Measurements from ENCODE around the gene KRTAP1-1. TPM values are rescaled to one million over a fixed set of nuclear protein-coding genes. Genes with fewer than 3 reads are reported as not detected.
"Not testable (repeated sequence)": the region's sequence is repeated elsewhere in the genome, so short reads cannot be mapped to it uniquely, and the experiment has no call there.

Gene KRTAP1-1
- total RNA-seq, 1 donor from 2014 or later: not detected

DNA sequence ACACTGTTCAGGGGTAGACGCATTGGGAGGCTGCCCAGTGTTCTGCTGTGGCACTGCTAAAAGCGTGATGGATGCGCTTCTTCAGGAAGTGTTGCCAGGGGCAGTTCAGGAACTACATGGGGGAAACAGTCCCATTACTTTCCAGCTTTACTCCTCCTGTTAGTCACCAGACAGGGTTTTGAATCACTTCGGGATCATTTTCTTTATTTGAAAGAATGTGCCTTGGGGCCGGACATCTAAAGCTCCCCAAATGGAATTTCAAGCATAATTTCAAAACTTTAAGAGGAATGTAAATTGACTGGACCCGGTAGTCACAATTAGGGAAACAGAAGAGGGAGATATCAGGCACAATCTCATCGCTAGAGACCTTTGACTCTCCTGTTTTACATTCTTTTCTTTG, 7.2 kb upstream of the KRTAP1-1 start:
- Mint-ChIP-seq H3K4me3 (ENCODE audit: low read depth) (no peak overlapping the region), H3K27me3 (ENCODE audit: low read depth) (peaks cover 8% of the 10 kb centered on the region), H3K27ac (no peak overlapping the region), H3K4me1 (ENCODE audit: low read depth) (no peaks in the 10 kb centered on the region), H3K9me3 (no peaks in the 10 kb centered on the region), H3K36me3 (ENCODE audit: low read depth) (no peaks in the 10 kb centered on the region)
- intact Hi-C loops (cut with micrococcal nuclease): no loop called here
- DNase-seq (ENCODE audit: low spot score): no peak

DNA sequence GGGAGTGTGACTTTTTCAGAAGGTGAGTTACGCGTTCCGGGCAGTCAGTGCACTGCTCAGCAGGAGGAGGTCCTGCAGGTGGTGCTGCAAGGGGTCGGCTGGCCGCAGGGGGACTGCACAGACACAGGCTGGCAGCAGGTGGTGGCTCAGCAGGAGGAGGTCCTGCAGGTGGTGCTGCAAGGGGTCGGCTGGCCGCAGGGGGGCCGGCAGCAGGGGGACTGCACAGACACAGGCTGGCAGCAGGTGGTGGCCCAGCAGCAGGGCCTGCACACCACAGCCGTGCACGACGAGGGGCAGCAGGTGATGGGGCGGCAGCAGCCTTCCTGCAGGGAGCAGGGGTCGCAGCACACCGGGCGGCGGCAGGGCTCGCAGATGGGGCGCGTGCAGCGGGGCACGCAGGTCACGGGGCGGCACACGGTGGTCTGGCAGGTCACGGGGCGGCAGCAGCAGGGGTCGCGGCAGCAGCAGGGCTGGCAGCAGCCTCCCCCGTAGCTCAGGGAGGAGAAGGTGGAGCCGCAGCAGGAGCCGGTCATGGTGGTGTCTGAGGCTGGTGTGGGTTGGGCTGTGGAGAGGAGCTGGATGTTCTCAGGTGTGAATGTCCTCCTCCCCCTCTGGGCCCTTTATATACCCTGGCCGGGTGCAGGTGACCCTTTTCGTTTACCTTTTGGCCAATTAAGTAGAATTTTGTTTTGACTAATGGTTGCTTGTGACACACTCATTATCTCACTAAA, 5.7 kb upstream of the KRTAP1-1 start, which contains the start of gene KRTAP2-1:
KRTAP2-1 (minus strand) TSS at position 582 of the 731 bp plus-strand sequence; CDS start at position 533, 49 bp downstream.
- DNase-seq (ENCODE audit: low spot score); H3K27me3 Mint-ChIP-seq (ENCODE audit: low read depth); H3K9me3 Mint-ChIP-seq; H3K36me3 Mint-ChIP-seq (ENCODE audit: low read depth); intact Hi-C loops (cut with micrococcal nuclease); H3K27ac Mint-ChIP-seq; H3K4me1 Mint-ChIP-seq (ENCODE audit: low read depth); H3K4me3 Mint-ChIP-seq (ENCODE audit: low read depth): not testable (repeated sequence)

DNA sequence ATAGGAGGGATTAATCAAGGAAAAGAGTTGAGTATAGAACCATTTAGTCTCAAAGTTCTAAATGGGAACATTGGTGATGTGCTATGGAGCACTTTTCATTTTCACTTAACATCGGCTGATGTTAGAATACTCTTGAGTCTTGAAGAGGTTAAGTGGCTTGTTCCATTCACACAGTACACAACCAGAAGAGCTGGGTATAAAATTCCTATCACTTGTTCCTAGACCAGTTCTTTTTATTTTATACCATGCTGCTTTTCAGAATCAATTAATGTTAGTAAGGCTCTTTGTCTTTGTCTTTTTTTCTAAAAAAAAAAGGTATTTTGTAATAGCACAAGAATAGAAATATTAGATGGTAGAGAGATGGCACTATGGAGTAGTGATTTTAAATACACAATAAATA, 1.7 kb upstream of the KRTAP1-1 start:
- no peak overlapping the region for H3K4me3 Mint-ChIP-seq (ENCODE audit: low read depth)
- DNase-seq (ENCODE audit: low spot score): no peak
- no peaks in the 10 kb centered on the region for H3K4me1 Mint-ChIP-seq (ENCODE audit: low read depth)
- H3K27ac Mint-ChIP-seq: no peak overlapping the region
- H3K36me3 Mint-ChIP-seq (ENCODE audit: low read depth): no peaks in the 10 kb centered on the region
- intact Hi-C loops (cut with micrococcal nuclease): no loop called here
- H3K27me3 Mint-ChIP-seq (ENCODE audit: low read depth): peaks cover 4% of the 10 kb centered on the region
- H3K9me3 Mint-ChIP-seq: no peaks in the 10 kb centered on the region

DNA sequence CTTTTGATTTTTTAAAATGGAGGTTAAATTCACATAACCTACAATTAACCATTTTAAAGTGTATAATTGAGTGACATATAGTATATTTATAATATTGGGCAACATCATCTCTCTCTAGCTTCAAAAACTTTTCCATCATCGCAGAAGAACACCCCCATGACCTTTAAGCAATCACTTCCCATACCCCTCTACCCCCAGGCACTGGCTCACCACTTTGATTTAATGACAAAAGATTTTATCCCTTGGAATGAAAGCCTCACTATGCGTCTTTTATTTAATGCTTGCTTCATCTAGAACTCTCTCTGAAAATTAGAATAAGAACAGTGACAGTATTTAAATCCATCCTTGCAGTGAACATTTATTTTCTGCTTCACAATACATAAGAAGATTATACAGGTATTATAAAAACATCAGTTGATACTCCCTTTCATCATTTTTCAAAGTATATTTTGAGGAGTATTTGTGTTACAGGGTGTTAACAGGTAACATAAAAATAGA, 3.3 kb downstream of the KRTAP1-1 start:
- Mint-ChIP-seq H3K4me3 (ENCODE audit: low read depth) (no peak overlapping the region), H3K27me3 (ENCODE audit: low read depth) (peaks cover 6% of the 10 kb centered on the region), H3K9me3 (no peaks in the 10 kb centered on the region), H3K4me1 (ENCODE audit: low read depth) (no peaks in the 10 kb centered on the region), H3K36me3 (ENCODE audit: low read depth) (no peaks in the 10 kb centered on the region), H3K27ac (no peak overlapping the region)
- DNase-seq (ENCODE audit: low spot score): no peak
- intact Hi-C loops (cut with micrococcal nuclease): no loop called here

DNA sequence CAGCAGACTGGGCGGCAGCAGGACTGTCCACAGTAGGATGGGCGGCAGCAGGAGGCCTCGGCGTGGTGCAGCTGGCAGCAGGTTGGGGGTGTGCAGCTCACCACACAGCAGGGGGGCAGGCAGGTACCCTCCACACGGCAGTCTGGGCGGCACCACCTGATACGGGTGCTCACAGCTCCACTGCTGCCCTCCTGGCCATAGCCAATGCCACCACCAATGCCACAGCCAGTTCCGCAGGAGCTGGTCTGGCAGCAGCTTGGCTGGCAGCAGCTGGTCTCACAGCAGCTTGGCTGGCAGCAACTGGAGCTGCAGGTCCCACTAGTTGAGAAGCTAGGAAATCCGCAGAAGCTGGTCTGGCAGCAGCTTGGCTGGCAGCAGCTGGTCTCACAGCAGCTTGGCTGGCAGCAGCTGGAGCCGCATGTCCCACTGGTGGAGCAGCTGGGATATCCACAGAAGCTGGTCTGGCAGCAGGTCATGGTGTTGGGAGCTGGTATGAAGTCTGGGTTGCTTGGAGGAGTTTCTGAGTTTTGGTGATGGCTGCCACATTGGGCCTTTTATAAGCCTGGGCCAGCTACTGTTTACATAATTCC, 6.8 kb downstream of the KRTAP1-1 start, which contains the start of gene KRTAP1-3:
KRTAP1-3 (minus strand) TSS at position 529 of the 590 bp plus-strand sequence; CDS start at position 476, 53 bp downstream.
- intact Hi-C loops (cut with micrococcal nuclease); DNase-seq (ENCODE audit: low spot score); H3K36me3 Mint-ChIP-seq (ENCODE audit: low read depth); H3K27ac Mint-ChIP-seq; H3K4me3 Mint-ChIP-seq (ENCODE audit: low read depth); H3K4me1 Mint-ChIP-seq (ENCODE audit: low read depth); H3K9me3 Mint-ChIP-seq: not testable (repeated sequence)
- peaks cover 14% of the 10 kb centered on the region for H3K27me3 Mint-ChIP-seq (ENCODE audit: low read depth)

DNA sequence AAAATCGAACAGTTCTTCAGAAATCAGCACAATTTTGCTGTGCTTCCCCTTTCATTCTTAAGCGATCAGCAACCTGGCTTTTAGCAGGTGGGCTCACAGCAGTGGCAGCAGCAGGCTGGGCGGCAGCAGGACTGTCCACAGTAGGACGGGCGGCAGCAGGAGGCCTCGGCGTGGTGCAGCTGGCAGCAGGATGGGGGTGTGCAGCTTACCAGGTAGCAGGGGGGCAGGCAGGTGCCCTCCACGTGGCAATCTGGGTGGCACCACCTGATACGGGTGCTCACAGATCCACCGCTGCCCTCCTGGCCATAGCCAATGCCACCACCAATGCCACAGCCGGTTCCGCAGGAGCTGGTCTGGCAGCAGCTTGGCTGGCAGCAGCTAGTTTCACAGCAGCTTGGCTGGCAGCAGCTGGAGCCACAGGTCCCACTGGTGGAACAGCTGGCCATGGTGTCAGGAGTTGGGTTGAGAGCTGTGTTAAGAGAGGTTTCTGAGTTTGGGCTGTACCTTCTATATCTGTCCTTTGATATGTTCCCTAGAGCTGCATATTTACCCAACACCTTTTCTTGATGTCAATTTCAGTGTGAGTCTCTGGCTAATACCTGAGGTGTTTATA, 11.5 kb downstream of the KRTAP1-1 start, which contains the start of gene KRTAP1-4:
KRTAP1-4 (minus strand) TSS at position 563 of the 613 bp plus-strand sequence; CDS start at position 446, 117 bp downstream.
- Mint-ChIP-seq H3K27ac (no peak within 1 kb of the TSS), H3K9me3 (no peaks in the 10 kb centered on the region), H3K36me3 (ENCODE audit: low read depth) (no peaks in the 10 kb centered on the region), H3K4me3 (ENCODE audit: low read depth) (no peak within 1 kb of the TSS), H3K27me3 (ENCODE audit: low read depth) (peaks cover 11% of the 10 kb centered on the region), H3K4me1 (ENCODE audit: low read depth) (no peaks in the 10 kb centered on the region)
- no peak for DNase-seq (ENCODE audit: low spot score)
- intact Hi-C loops (cut with micrococcal nuclease): no loop called here

DNA sequence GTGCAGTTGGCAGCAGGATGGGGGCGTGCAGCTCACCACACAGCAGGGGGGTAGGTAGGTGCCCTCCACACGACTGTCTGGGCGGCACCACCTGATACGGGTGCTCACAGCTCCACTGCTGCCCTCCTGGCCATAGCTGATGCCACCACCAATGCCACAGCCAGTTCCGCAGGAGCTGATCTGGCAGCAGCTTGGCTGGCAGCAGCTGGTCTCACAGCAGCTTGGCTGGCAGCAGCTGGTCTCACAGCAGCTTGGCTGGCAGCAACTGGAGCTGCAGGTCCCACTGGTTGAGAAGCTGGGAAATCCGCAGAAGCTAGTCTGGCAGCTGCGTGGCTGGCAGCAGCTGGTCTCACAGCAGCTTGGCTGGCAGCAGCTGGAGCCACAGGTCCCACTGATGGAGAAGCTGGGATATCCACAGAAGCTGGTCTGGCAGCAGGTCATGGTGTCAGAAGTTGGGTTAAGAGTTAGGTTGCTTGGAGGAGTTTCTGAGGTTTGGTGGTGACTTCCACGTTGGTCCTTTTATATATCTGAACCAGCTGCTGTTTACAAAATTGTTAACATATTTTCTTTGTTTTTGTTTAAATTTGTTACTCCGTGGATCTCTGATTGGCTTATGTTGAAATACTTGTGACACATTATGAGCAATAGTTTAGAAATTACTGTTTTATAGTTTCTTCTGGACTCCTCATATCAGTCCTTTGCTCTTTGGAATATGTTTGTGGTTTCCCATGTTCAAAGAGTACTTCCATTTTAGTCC, 14.4 kb downstream of the KRTAP1-1 start, which contains the start of gene KRTAP1-5:
KRTAP1-5 (minus strand) TSS at position 494 of the 757 bp plus-strand sequence; CDS start at position 441, 53 bp downstream.
- Mint-ChIP-seq H3K27ac (no peak within 1 kb of the TSS), H3K4me1 (ENCODE audit: low read depth) (no peaks in the 10 kb centered on the region), H3K9me3 (no peaks in the 10 kb centered on the region), H3K4me3 (ENCODE audit: low read depth) (no peak within 1 kb of the TSS), H3K27me3 (ENCODE audit: low read depth) (peaks cover 15% of the 10 kb centered on the region), H3K36me3 (ENCODE audit: low read depth) (no peaks in the 10 kb centered on the region)
- DNase-seq (ENCODE audit: low spot score): no peak
- intact Hi-C loops (cut with micrococcal nuclease): no loop called here

DNA sequence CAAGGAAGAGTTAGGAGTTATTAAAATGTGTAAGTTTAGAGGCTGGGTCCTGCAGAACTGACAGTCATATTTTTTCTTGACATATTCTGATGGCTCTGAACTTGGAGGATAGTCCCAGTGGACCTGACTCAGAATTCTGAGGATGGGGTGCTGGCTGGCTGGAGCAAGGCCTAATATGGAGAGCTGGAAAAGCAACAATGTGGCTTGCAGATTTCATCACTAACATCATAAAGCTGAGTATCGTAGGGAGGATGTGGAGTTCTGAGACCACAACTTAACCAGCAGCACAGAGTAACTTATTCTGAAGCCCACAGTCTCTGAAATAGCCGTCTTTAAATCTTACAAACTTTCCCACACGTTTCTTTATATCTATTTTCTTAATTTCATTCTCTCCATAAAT, 16.6 kb downstream of the KRTAP1-1 start:
- Mint-ChIP-seq H3K27me3 (ENCODE audit: low read depth) (peaks cover 8% of the 10 kb centered on the region), H3K4me3 (ENCODE audit: low read depth) (no peak overlapping the region), H3K9me3 (no peaks in the 10 kb centered on the region), H3K4me1 (ENCODE audit: low read depth) (no peaks in the 10 kb centered on the region), H3K36me3 (ENCODE audit: low read depth) (no peaks in the 10 kb centered on the region), H3K27ac (no peak overlapping the region)
- no peak for DNase-seq (ENCODE audit: low spot score)
- intact Hi-C loops (cut with micrococcal nuclease): no loop called here

DNA sequence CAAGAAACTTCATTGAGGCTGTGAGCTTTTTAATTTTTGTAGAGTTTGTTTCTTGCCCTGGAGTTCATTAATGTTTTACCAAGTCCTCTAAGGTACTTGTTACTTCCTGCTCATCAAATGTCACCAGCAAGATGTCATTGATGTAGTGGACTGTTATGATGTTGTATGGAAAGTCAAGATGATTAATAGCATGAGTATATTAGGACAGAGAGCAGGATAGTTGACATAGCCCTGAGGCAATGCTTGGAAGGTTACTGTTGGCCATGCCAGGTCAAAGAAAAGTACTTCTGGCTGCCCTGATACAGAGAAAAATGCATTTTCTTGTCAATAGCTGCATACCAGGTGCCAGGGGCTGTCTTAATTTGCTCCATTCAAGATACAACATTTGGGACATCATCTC, 20.9 kb downstream of the KRTAP1-1 start:
- Mint-ChIP-seq H3K27ac (no peak overlapping the region), H3K9me3 (no peaks in the 10 kb centered on the region), H3K4me1 (ENCODE audit: low read depth) (no peaks in the 10 kb centered on the region), H3K4me3 (ENCODE audit: low read depth) (no peak overlapping the region), H3K36me3 (ENCODE audit: low read depth) (no peaks in the 10 kb centered on the region), H3K27me3 (ENCODE audit: low read depth) (peaks cover 10% of the 10 kb centered on the region)
- DNase-seq (ENCODE audit: low spot score): no peak
- intact Hi-C loops (cut with micrococcal nuclease): no loop called here

DNA sequence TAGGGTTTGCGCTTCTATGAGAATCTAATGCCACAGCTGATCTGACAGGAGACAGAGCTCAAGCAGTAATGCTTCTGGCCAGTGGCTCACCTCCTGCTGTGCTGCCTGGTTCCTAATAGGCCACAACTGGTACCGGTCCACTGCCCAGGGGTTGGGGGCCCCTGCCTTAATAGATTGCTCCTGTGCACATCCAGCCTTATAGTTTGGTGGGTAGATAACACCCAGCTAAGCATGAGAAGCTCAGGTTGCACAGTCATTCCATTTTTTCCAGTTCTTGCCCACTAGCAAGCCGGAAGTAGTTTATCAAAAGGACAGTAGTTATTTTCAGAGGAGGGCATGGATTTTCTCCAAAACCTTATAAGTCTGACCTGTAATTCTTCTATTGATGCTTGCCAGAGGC, 21.8 kb downstream of the KRTAP1-1 start:
- DNase-seq (ENCODE audit: low spot score): no peak
- intact Hi-C loops (cut with micrococcal nuclease): no loop called here
- no peaks in the 10 kb centered on the region for H3K4me1 Mint-ChIP-seq (ENCODE audit: low read depth)
- no peaks in the 10 kb centered on the region for H3K9me3 Mint-ChIP-seq
- H3K36me3 Mint-ChIP-seq (ENCODE audit: low read depth): no peaks in the 10 kb centered on the region
- H3K27ac Mint-ChIP-seq: no peak overlapping the region
- peaks cover 10% of the 10 kb centered on the region for H3K27me3 Mint-ChIP-seq (ENCODE audit: low read depth)
- no peak overlapping the region for H3K4me3 Mint-ChIP-seq (ENCODE audit: low read depth)

DNA sequence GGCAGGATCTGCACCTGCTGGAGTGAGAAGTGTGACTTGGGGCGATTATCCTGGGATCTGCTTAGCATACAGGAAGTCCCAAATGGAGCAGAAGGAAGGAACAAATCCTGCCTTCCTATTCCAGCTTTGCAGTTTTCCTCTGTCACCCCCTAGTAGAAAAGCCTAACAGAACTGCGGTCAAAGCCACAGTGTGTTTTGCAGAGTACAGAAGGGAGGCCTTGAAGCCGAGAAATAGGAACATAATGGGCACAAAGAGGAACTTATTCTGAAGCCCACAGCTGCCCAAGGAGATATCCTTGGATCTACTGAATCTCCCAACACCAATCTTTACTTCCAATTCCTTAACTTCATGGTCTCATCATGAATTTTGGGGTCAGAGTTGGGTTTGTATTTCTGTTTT, 22.7 kb downstream of the KRTAP1-1 start:
- H3K27me3 Mint-ChIP-seq (ENCODE audit: low read depth): peaks cover 10% of the 10 kb centered on the region
- no peaks in the 10 kb centered on the region for H3K36me3 Mint-ChIP-seq (ENCODE audit: low read depth)
- H3K27ac Mint-ChIP-seq: no peak overlapping the region
- DNase-seq (ENCODE audit: low spot score): no peak
- no peaks in the 10 kb centered on the region for H3K9me3 Mint-ChIP-seq
- intact Hi-C loops (cut with micrococcal nuclease): no loop called here
- H3K4me1 Mint-ChIP-seq (ENCODE audit: low read depth): no peaks in the 10 kb centered on the region
- no peak overlapping the region for H3K4me3 Mint-ChIP-seq (ENCODE audit: low read depth)

DNA sequence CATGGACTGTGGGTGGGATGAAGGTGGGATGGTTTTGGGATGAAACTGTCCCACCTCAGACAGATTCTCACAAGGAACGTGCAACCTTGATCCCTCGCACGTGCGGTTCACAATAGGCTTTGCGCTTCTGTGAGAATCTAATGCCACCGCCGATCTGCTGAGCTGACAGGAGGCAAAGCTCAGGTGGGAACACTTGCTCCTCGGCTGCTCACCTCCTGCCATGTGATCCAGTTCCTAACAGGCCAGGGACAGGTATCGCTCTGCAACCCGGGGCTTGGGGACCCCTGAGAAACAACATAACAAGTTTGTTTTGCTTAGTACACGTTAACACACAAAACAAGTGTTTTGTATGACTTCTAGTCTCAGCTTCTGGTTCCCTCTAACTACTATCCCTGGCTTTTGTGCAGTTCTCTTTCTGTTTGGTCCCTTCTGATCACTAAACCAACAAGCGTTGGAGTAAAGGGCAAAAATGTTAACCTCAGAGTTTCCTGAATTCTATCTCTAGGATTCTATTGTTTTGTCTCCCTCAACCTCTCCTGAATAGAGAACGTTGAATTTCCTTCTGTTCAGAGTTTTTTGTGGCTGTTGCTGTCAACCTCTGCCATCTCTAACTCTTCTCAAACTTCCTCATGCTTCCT, 24.6 kb downstream of the KRTAP1-1 start:
- Mint-ChIP-seq H3K36me3 (ENCODE audit: low read depth) (no peaks in the 10 kb centered on the region), H3K27me3 (ENCODE audit: low read depth) (peaks cover 12% of the 10 kb centered on the region)

More for the DNA sequence above, 24.6 kb downstream of the KRTAP1-1 start:
- Mint-ChIP-seq H3K9me3 (no peaks in the 10 kb centered on the region), H3K4me3 (ENCODE audit: low read depth) (no peak overlapping the region), H3K4me1 (ENCODE audit: low read depth) (no peaks in the 10 kb centered on the region), H3K27ac (no peak overlapping the region)
- no peak for DNase-seq (ENCODE audit: low spot score)
- intact Hi-C loops (cut with micrococcal nuclease): no loop called here
